Endothelial cell of umbilical vein (primary cell): Measurements from ENCODE around the gene PRR16.

Experiments
- POLR2A ChIP-seq: IDR thresholded peaks from 2 replicates; pipeline ENCODE4 v1.6.1; 2012; ENCODE audit warnings: low read depth, mild to moderate bottlenecking, control low read depth, low read length
- TF ChIP-seq, protein P1 (sequence below), 2 donors: IDR thresholded peaks; 1 replicate in 1 of 2; 2 replicates in 1 of 2; pipeline ENCODE4 v1.5.1; 2011; ENCODE audit warnings: low read length in 2 of 2, mild to moderate bottlenecking in 2 of 2, moderate library complexity in 2 of 2, control low read depth in 1 of 2, inconsistent platforms in 1 of 2, low read depth in 1 of 2; ENCODE audit not compliant: insufficient read depth in 1 of 2; ENCODE audit errors: extremely low read depth in 1 of 2

DNA sequence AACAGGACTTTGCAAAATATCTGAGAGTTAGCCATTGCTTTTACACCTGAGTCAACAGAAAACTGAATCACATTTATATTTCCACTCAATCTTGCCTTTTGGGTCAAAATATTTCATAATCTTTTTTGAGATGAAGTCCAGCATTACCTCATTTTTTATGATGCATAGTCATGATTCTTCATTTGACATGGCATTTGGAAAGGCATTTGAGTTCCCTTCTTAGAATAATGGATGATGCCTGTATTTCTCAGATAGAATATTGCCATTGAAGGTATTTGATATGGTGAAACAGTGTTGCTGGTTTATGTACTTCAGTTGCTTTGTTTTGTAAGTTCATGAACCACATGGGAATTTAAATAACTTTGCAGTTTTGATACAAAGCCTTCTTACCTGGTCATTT, 180.4 kb downstream of the PRR16 start:
- TF ChIP-seq, protein P1, sequence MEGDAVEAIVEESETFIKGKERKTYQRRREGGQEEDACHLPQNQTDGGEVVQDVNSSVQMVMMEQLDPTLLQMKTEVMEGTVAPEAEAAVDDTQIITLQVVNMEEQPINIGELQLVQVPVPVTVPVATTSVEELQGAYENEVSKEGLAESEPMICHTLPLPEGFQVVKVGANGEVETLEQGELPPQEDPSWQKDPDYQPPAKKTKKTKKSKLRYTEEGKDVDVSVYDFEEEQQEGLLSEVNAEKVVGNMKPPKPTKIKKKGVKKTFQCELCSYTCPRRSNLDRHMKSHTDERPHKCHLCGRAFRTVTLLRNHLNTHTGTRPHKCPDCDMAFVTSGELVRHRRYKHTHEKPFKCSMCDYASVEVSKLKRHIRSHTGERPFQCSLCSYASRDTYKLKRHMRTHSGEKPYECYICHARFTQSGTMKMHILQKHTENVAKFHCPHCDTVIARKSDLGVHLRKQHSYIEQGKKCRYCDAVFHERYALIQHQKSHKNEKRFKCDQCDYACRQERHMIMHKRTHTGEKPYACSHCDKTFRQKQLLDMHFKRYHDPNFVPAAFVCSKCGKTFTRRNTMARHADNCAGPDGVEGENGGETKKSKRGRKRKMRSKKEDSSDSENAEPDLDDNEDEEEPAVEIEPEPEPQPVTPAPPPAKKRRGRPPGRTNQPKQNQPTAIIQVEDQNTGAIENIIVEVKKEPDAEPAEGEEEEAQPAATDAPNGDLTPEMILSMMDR (IDR thresholded peaks at IDR 0.05; ENCODE audit: extremely low read depth in 1 of 2, insufficient read depth in 1 of 2, low read depth in 1 of 2, low read length in 2 of 2) = no peak
- no peak for TF ChIP-seq POLR2A
